Ovary (tissue), 9 donors: Measurements from ENCODE around the gene ATG9B. TPM values are rescaled to one million over a fixed set of nuclear protein-coding genes. Genes with fewer than 3 reads are reported as not detected.

Experiments
- DNase-seq, 5 donors: peaks; one replicate each; pipeline ENCODE4 v3.0.0-alpha.2; 2019 to 2020
- H3K27ac ChIP-seq, 2 donors: fragments of 200-600 bp; one replicate each; pipeline versions ENCODE4 v1.5.1 to v1.8.0; 2019 to 2022
- H3K27me3 ChIP-seq: fragments of 200-600 bp; one replicate; pipeline ENCODE4 v1.8.0; 2022
- H3K36me3 ChIP-seq: fragments of 200-600 bp; sonication (generic); one replicate; pipeline ENCODE4 v1.5.1; 2019
- H3K4me1 ChIP-seq: one replicate; pipeline ENCODE4 v1.8.1; 2013; ENCODE audit warnings: mild to moderate bottlenecking, moderate library complexity; ENCODE audit not compliant: insufficient read depth
- H3K4me3 ChIP-seq: fragments of 200-600 bp; sonication (generic); one replicate; pipeline ENCODE4 v1.5.1; 2017
- H3K9me3 ChIP-seq, 2 donors: fragments of 200-600 bp in 1 of 2; sonication (generic) in 1 of 2; one replicate each; pipeline versions ENCODE4 v1.5.1 to v1.8.1; 2013 to 2019; ENCODE audit warnings: mild to moderate bottlenecking in 1 of 2, moderate library complexity in 1 of 2
- EP300 ChIP-seq: sonication (generic); formaldehyde crosslinking; IDR thresholded peaks from one replicate; pipeline ENCODE4 v1.6.1; 2017; ENCODE audit warnings: antibody characterized with exemption
- POLR2A ChIP-seq: fragments of 450-650 bp; IDR thresholded peaks from one replicate; pipeline ENCODE4 v1.6.1; 2017; ENCODE audit warnings: antibody characterized with exemption, mild to moderate bottlenecking, moderate library complexity
- WGBS, 3 donors: extraction: QIAGEN DNeasy Blood & Tissue Kit in 1 of 3; methylation state at CpG; one replicate each; pipeline versions ENCODE4 v1.1.5 to v1.1.7; 2013 to 2017; 5-methylcytosine and 5-hydroxymethylcytosine counted together
- intact Hi-C, 4 donors: fragments of 100-400 bp; cut with DNase I; formaldehyde crosslinking; loops; one replicate each; pipeline versions ENCODE4 v1.11.0 to v1.15.1; 2022 to 2023
- polyA plus RNA-seq, 2 donors: library from polyadenylated mRNA; stranded (reverse); fragments of 200-250 nt in 1 of 2; fragments of 350-450 nt in 1 of 2; fragmentation: Illumina TruSeq in 1 of 2; extraction: RNeasy Lipid Tissue Mini Kit (QIAGEN cat#74804) in 1 of 2; gene quantifications; one replicate each; pipeline ENCODE4 v1.2.3, GENCODE V29; 2013 to 2014
- total RNA-seq, 7 donors: library from RNA; depleted of rRNA in 2 of 7; stranded (reverse); fragments of >200 nt in 2 of 7; fragmentation: NEBNext Ultra II Directional in 3 of 7; extraction: Animal tissue kit (Norgen Biotek cat#: 25700) in 3 of 7; gene quantifications; one replicate each; pipeline versions ENCODE4 v1.1.0 to v1.2.4, GENCODE V29; 2016 to 2023
- TF ChIP-seq, protein P1 (sequence below), 3 donors: fragments of 450-650 bp in 2 of 3; fragments of 200-600 bp in 1 of 3; IDR thresholded peaks; one replicate each; pipeline versions ENCODE4 v1.5.1 to v1.8.0; 2016 to 2022; ENCODE audit warnings: antibody characterized with exemption in 3 of 3, mild to moderate bottlenecking in 1 of 3
- donor health status: DM: no; HTN: no; CAD: no; lungs with moderate emphysema.
- donor health status: DM: no; HTN: no; CAD: no.
- donor health status: Bipolar disorder and iron deficiency.
- donor health status: DM: yes; HTN: yes; CAD: no.
- donor health status: DM: no; HTN: no; CAD: no.
- donor health status: DM: yes; HTN: yes; CAD: no.

Gene ATG9B
- total and polyA plus RNA-seq, 9 donors: 0.03 to 1.0 (median 0.35) TPM

GRCh38 chr7:150999497-151000230 is 24.6 kb downstream of the ATG9B start:
- Histone ChIP-seq H3K27ac (no peak overlapping the region), H3K27me3 (no peaks in the 10 kb centered on the region), H3K4me1 (no peaks in the 10 kb centered on the region), H3K4me3 (no peak overlapping the region), H3K36me3 (no peaks in the 10 kb centered on the region), H3K9me3 (no peaks in the 10 kb centered on the region)
- intact Hi-C loops: no loop called here
- DNase-seq: no peak
- TF ChIP-seq, protein P1, sequence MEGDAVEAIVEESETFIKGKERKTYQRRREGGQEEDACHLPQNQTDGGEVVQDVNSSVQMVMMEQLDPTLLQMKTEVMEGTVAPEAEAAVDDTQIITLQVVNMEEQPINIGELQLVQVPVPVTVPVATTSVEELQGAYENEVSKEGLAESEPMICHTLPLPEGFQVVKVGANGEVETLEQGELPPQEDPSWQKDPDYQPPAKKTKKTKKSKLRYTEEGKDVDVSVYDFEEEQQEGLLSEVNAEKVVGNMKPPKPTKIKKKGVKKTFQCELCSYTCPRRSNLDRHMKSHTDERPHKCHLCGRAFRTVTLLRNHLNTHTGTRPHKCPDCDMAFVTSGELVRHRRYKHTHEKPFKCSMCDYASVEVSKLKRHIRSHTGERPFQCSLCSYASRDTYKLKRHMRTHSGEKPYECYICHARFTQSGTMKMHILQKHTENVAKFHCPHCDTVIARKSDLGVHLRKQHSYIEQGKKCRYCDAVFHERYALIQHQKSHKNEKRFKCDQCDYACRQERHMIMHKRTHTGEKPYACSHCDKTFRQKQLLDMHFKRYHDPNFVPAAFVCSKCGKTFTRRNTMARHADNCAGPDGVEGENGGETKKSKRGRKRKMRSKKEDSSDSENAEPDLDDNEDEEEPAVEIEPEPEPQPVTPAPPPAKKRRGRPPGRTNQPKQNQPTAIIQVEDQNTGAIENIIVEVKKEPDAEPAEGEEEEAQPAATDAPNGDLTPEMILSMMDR (IDR thresholded peaks at IDR 0.05): no peak
- TF ChIP-seq POLR2A (no peak), EP300 (no peak)
- 93 to 95% (median 93%) methylated on average over 5 of the region's 5 CpGs for WGBS, 3 donors

DNA sequence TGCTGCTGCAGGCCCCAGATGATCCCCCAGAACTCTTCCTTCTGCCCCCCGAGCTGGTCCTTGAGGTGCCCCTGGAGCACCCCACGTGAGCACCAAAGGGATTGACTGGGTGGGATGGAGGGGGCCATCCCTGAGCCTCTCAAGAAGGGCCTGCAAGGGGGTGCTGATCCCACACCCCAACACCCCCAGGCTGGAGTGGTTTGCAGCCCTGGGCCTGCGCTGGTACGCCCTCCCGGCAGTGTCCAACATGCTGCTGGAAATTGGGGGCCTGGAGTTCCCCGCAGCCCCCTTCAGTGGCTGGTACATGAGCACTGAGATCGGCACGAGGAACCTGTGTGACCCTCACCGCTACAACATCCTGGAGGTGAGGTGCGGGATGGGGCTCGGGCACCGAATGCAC is 25.3 kb downstream of the ATG9B start:
- WGBS, 3 donors: 90 to 97% (median 96%) methylated on average over 12 of the region's 12 CpGs
- H3K27me3 ChIP-seq: no peaks in the 10 kb centered on the region
- no peaks in the 10 kb centered on the region for H3K36me3 ChIP-seq
- no peak overlapping the region for H3K4me3 ChIP-seq
- TF ChIP-seq, protein P1 (IDR thresholded peaks at IDR 0.05): no peak
- no peak for TF ChIP-seq EP300
- TF ChIP-seq POLR2A: no peak
- no peak for DNase-seq
- intact Hi-C loops: no loop called here
- H3K9me3 ChIP-seq: no peaks in the 10 kb centered on the region
- H3K27ac ChIP-seq: no peak overlapping the region
- no peaks in the 10 kb centered on the region for H3K4me1 ChIP-seq

GRCh38 chr7:150998341-150998740 is 26.0 kb downstream of the ATG9B start:
- 89 to 95% (median 91%) methylated on average over 20 of the region's 20 CpGs for WGBS, 3 donors
- H3K36me3 ChIP-seq: no peaks in the 10 kb centered on the region

GRCh38 chr7:150997817-150998216 is 26.5 kb downstream of the ATG9B start:
- DNase-seq: no peak
- Histone ChIP-seq H3K4me1 (no peaks in the 10 kb centered on the region), H3K27ac (no peak overlapping the region), H3K27me3 (no peaks in the 10 kb centered on the region), H3K4me3 (no peak overlapping the region), H3K36me3 (no peaks in the 10 kb centered on the region), H3K9me3 (no peaks in the 10 kb centered on the region)
- WGBS, 3 donors: 90 to 95% (median 93%) methylated on average over 5 of the region's 5 CpGs
- intact Hi-C loops: no loop called here
- no peak for TF ChIP-seq POLR2A

More at GRCh38 chr7:150998341-150998740, 26.0 kb downstream of the ATG9B start:
- no peaks in the 10 kb centered on the region for H3K27me3 ChIP-seq
- intact Hi-C loops: no loop called here
- TF ChIP-seq, protein P1 (IDR thresholded peaks at IDR 0.05): no peak
- TF ChIP-seq EP300 (no peak), POLR2A (no peak)
- no peak overlapping the region for H3K4me3 ChIP-seq
- no peaks in the 10 kb centered on the region for H3K9me3 ChIP-seq
- no peak for DNase-seq
- no peaks in the 10 kb centered on the region for H3K4me1 ChIP-seq
- H3K27ac ChIP-seq: no peak overlapping the region

DNA sequence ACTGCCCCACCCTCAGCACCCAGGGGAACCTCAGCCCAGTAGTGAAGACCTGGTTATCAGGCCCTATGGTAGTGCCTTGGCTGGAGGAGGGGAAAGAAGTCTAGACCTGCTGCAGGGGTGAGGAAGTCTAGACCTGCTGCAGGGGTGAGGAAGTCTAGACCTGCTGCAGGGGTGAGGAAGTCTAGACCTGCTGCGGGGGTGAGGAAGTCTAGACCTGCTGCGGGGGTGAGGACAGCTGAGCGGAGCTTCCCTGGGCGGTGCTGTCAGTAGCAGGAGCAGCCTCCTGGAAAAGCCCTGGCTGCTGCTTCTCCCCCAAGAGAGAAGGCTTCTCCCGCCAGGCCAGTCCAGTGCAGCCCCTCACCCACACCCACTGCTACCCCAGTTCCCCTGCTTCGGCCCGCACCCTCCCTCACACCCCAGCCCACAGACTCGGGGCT is 27.2 kb downstream of the ATG9B start:
- no peak overlapping the region for H3K4me3 ChIP-seq
- TF ChIP-seq, protein P1 (IDR thresholded peaks at IDR 0.05): no peak
- TF ChIP-seq EP300 (no peak), POLR2A (no peak)
- H3K27me3 ChIP-seq: no peaks in the 10 kb centered on the region
- 77 to 81% (median 77%) methylated on average over 8 of the region's 8 CpGs for WGBS, 3 donors
- H3K27ac ChIP-seq: no peak overlapping the region
- DNase-seq: no peak
- H3K4me1 ChIP-seq: no peaks in the 10 kb centered on the region
- no peaks in the 10 kb centered on the region for H3K36me3 ChIP-seq
- intact Hi-C loops: no loop called here
- H3K9me3 ChIP-seq: no peaks in the 10 kb centered on the region
